Stimulated activated CD8-positive, alpha-beta memory T cell treated with anti-CD3 and anti-CD28 coated beads, Interleukin-7, amount 100 ng/mL, for 24 hours (primary cell): Measurements from ENCODE around the gene ATP9A.

Experiments used
- DNase-seq: peaks from one replicate; pipeline ENCODE4 v3.0.0-alpha.2; 2020; ENCODE audit warnings: low read depth

The ATP9A gene

GRCh38 chr20:51628533-51629398 is 139.4 kb downstream of the ATP9A start:
- DNase-seq: no peak

DNA sequence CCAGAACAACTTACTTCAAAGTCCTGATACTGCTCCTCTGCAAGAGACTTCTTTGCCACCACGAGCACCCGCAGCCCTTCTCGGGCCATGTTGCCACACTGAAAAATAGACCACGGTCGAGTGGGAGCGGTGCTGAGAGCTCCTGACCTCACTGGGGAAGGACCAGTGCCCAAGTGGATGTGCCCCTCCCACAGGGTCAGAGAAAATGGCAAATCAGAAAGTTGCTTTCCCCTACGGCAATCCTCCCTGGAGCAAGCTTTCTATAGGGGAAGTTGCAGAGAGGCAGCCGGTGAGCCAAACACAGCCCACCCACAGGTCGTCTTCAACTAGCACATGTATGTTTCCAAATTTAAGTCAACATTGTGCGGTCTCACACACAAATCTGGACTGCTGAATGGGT is 140.6 kb downstream of the ATP9A start:
- no peak for DNase-seq

DNA sequence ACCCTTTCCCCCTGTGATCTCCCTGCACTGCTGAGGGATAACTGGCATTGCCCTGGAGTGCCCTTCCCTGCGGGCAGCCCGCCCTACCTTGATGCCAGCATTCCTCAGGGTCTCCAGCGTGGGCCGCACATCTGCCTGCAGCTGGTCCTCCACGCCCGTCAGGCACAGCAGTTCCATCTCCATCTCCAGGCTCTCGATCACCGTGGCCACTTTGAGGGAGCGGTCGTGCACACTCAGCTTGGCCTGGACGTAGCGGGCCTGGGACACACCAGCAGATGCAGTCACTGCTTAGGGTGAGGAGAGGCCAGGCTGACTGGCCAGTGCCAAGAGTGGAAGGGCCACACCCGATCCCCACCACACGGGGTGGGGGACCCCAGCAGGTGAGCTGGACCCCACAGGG is 143.1 kb downstream of the ATP9A start:
- DNase-seq: no peak

DNA sequence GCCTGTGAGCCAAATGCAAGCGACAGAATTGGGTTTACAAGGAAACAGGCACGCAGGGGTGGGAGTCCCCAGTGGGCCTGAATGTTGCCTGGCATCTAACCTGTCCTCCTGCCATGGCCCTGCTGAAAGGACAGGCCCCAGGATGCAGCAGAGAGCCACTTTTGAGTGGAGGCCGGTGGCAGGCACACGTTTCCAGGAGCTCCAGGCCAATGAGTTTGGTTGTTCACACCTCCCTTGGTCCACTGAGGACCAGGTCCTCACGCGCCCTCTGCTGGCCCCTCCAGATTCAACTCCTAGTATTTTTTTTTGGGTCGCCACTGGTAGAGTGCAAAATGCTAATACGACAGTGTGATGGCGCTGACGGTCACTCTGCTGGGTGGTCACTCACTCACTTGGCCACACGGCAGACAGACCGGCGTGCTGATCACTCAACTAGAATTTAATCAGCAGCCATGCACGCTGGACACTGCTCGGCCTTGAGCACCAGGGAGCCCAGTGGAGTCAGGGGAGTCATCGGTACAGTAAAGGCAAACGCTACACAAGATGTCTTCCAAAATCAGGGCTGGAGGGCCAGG is 143.9 kb downstream of the ATP9A start:
- DNase-seq: peak; percentile 43

DNA sequence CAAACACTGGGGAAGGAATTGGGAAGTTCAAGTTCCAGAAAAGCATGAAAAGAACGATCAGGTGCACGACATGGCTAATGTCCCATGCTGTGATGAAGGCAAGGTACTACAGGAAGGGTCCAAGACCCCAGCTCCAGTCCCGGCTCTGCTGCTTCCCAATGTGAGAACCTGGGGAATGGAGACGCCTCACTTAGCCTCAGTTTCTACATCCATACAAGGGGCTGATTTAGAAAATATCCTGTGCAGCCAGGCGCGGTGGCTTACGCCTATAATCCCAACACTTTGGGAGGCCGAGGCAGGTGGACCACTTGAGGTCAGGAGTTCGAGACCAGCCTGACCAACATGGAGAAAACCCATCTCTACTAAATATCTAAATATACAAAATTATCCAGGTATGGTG is 144.9 kb downstream of the ATP9A start:
- no peak for DNase-seq

DNA sequence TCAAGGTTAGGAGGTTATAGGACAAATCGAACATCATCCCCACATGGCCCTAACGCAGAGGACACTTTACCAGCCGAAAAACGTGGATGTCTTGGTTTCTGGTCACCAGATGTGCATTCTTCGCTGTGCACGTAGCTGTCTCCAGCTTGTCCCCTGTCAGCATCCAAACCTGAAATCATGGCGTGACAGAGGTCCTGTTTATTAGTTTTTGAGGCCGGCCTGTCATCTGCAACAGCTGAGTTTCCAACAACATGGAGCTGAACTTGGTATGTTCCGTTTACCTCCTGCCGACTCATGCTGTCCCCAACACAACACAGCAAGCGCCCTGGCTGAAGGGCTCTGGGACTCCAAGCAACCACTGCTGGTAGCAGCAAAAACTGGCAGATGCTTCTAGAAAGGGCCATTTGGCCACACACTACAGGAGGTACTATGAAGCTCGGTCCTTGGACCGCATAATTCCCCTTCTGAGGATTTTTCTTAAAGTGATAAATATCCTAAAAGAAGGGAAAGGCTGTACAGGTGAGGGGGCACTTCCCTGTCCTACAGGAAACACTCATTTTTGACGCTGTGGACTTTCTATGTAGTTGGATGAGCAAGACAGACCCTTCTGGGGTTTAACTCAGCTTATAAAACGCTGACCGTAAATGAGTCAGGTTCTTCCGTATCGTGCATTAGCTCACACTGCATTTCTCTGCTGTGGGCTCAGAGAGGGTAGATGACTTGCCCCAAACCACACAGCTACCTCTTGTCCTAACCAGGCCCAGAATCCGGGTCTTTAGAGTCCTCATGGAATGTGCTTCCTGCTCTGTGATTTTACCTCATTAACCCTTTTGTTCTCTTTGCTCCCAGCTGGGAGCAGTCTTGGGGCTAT is 146.0 kb downstream of the ATP9A start:
- no peak for DNase-seq

DNA sequence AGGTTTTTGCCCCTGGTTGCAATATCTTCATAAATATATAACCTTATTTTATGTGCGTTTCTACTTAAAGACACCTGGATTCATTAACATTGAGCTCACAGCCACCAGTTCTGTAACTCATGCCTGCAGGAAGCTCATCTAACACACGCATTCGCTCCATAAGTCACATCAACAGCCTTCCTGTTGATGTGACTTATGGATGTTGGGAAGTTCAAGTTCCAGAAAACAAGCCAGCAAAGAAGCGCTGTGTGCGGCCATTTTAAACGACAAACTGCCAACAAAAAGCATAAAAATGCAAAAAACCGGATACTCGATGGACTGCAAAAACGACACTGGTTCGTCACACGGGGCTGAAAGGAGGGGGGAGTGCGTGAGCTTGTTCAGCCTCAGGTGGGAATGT is 147.8 kb downstream of the ATP9A start:
- DNase-seq: no peak

DNA sequence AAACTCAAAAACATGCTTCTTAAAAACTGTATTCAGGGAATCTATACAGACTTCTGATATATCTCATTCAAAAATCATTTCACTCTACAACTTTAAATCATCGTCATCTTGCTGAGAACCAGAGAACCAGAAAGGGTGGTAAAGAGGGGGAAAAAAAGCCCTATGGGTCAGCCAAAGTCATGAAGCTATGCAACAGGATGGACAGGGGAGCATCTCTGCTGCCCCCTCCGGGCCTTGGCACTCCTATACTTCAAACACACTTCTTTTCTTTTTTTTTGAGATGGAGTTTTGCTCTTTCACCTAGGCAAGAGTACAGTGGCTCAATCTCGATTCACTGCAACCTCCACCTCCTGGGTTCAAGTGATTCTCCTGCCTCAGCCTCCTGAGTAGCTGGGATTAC is 152.1 kb downstream of the ATP9A start:
- DNase-seq: no peak

DNA sequence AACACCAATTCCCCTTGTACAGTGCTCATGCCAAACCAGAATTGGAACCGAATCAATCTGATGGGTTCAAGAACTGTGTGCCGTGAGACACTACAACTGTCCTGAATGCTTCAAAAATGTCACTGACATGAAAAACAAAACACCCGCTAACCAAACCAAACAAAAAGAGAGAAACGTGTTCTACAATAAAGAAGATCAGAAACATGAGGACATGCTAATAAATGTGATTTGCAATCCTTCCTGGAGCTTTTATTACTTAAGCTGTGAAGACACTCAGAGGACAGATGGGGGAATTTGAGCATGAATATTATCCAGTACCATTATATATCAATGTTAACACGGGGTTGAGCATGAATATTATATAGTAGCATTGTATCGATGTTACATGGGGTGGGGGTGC is 153.5 kb downstream of the ATP9A start:
- DNase-seq: no peak

DNA sequence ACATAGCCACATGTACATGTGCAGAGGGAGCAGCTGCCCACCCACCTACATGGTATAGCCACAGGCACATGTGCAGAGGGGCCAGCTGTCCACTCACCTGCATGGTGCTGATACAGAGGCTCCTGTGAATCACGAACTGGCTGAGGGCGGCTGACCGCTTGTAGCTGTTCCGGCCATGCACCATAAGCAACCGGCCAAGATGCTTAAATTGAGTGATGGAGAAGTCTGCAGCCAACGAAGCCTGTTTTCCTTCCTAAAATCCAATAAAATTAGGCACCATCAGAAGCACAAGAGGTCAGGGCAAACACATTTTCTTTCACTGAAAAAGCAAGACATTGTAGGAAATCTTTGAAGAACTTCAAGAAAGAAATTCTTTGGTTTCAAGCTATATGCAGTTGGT is 154.6 kb downstream of the ATP9A start:
- no peak for DNase-seq

DNA sequence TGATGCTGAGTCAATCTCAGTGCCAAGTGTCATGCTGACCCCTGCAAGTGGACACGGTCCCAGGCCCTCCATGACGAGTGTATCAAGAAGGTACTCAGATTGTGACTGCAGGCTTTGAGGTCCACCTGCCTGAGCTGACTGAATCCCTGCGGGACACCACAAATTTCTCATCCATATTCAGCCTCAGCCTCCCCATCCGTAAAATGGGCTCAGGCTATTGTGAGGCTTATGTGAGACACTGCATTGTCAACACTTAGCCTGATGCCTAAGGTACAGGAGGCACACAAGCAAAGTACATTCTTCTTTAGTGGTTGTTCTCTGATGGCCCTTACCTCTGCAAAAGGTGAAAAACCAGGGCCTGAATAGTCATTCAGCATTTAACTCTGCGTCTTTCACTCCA is 155.3 kb downstream of the ATP9A start:
- DNase-seq: no peak

- DNase-seq: no peak
These were observed 156.6 kb downstream of the ATP9A start for GRCh38 chr20:51611625-51611890.

DNA sequence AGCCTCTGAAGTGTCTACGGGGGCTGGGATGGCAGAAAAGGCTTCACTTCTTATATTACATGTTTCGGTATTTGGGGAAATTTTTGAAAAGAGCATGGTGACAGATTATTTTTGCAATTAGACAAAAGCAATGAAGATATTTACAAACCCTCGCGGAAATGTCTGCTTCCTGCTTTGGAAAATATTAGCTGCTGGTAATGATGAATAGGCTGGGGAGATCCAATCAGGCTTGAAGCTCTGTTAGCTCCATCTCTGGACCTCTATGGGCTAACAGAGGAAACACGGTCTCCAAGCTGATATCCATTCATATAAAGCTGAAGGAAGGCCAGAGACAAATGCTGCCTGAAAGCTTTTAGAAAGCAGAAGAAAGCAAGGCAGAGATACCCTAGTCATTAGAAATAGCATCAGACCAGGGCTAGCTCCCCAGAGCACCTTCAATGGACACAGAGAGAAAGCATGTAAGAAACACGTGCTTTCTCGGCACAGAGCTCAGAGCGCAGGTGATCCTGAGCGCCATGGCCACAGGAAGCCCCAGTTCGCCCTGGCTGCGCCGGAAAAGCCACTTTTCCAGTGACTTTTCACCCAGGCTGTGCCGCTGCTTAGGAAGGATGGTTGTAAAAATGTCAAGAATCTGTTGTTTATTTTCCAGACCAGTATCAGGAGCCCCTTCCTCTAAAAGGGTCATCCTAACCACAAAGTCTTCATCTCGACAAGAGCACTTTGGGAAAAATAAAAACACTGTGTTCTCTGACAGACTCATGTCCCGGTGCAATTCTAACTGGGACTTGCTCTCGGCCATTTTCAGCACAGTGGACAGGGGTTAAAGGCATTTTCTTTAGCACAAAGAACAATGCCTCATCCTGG is 157.2 kb downstream of the ATP9A start:
- no peak for DNase-seq

DNA sequence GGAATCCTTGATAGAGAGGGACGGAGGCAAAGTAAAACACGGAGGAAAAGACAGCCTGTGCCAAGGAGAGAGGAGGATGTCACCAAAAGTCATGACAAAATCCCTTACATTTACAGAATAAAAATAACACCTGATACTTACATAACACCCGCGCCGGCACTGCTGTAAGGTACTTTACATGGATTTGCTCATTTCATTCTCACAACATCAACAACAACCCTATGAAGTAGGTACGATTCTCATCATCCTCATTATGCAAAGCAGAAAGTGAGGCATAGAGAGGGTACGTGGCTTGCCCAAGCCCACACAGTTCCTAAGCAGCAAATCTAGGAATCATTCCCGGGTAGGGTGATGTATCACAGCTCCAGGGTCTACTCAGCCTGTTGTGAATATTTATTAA is 158.1 kb downstream of the ATP9A start:
- DNase-seq: no peak

DNA sequence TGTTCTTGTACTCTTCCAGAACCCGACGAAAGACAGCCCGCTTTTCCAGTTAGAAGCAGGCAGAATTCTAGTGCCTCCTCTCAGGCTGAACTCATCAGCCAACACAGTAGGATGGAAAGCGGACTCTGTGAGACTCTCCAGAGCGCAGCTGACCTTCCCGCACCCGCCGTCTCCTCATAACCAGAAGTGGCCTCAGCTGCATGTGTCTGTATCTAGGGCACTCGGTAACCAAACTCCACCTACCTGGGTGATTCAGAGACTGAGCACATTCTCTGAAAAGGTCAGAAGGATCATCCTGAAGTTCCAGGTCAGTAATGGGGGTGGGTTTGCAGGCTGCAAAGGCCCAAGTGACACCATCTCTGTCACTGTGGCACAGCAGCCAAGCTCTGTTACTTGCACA is 158.9 kb downstream of the ATP9A start:
- DNase-seq: no peak

GRCh38 chr20:51608061-51608460 is 160.1 kb downstream of the ATP9A start:
- no peak for DNase-seq

DNA sequence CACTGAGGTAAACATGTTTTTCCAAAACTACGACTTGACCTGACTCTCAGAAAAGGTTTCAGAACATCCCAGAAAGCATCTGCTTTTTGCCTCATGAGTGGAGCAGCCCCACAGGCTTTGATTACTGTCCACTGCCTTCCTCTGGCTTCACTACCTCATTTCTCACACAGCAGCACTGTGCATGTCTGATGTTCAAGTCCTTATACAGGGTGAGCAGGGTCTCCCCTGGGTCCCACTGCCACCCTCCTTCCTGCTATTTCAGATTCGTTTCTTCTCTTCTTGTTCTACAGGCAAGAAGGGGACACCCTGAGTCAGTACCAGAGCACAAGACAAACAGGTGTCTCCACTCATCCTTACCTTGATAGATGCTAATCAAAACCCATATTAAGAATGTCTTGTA is 161.0 kb downstream of the ATP9A start:
- DNase-seq: no peak

GRCh38 chr20:51604851-51605250 is 163.3 kb downstream of the ATP9A start:
- no peak for DNase-seq

DNA sequence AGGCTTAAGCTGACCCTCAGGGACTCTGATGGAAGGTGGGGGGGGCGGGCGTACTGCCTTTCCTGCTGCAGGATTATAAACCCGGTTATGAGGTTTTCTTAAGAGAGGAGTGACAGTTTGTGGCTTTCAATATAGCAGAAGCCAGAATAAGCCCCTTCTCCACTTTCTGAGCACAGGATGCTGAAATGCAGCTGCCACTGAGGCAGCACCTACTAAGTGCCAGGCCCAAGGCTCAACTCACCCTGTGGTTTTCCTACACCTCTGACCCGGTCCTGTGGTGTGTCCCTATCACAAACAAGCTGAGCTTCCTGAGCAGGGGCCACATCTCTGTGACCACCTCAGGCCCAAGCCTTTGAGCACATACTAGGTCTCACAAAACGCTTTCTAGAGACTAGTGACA is 166.1 kb downstream of the ATP9A start:
- no peak for DNase-seq

- DNase-seq: no peak
These were observed 167.2 kb downstream of the ATP9A start for GRCh38 chr20:51600950-51601349.

- DNase-seq: no peak
These were observed 168.2 kb downstream of the ATP9A start for GRCh38 chr20:51600016-51600420.

- no peak for DNase-seq
These were observed 169.6 kb downstream of the ATP9A start for GRCh38 chr20:51598556-51598955.
